SU-DHL-6 (cell line): ENCODE results near the gene UBC.

ENCODE experiments used
- CTCF ChIP-seq: fragments of 200-600 bp; sonication (generic); IDR thresholded peaks from one replicate; pipeline ENCODE4 v1.5.1; 2017; ENCODE audit warnings: antibody characterized with exemption, mild to moderate bottlenecking, low read length, moderate library complexity; ENCODE audit not compliant: insufficient read depth, poor library complexity, severe bottlenecking
- EZH2phosphoT487 ChIP-seq: fragments of 200-600 bp; sonication (generic), shearing (Covaris generic); conservative IDR thresholded peaks from 2 replicates; pipeline ENCODE4 v1.6.1; 2018; ENCODE audit warnings: mild to moderate bottlenecking, antibody characterized with exemption, low read length, moderate library complexity, mixed read lengths

GRCh38 chr12:124874988-124875802, 39.3 kb downstream of the UBC start:
- TF ChIP-seq CTCF (no peak), EZH2phosphoT487 (no peak)
